Activated CD8-positive, alpha-beta memory T cell treated with anti-CD3 and anti-CD28 coated beads, Interleukin-2, amount 50 U/mL, for 4 hours (primary cell): ENCODE data around the gene DAO.

Experiments
- DNase-seq: peaks from one replicate; pipeline ENCODE4 v3.0.0-alpha.2; 2020

The DAO gene

GRCh38 chr12:108928695-108929094 is 48.8 kb downstream of the DAO start:
- DNase-seq: no peak

GRCh38 chr12:108930155-108930554 is 50.3 kb downstream of the DAO start:
- no peak for DNase-seq

- no peak for DNase-seq
Measured at GRCh38 chr12:108930756-108931155, 50.9 kb downstream of the DAO start.

GRCh38 chr12:108933949-108934348 is 54.1 kb downstream of the DAO start:
- DNase-seq: no peak

GRCh38 chr12:108935159-108935763 is 55.4 kb downstream of the DAO start:
- no peak for DNase-seq

GRCh38 chr12:108938247-108938924 is 58.5 kb downstream of the DAO start:
- no peak for DNase-seq

- no peak for DNase-seq
Measured at GRCh38 chr12:108939594-108939993, 59.7 kb downstream of the DAO start.

- no peak for DNase-seq
Measured at GRCh38 chr12:108940138-108940537, 60.2 kb downstream of the DAO start.

- no peak for DNase-seq
Measured at GRCh38 chr12:108947097-108947496, 67.2 kb downstream of the DAO start.

GRCh38 chr12:108948367-108948766 is 68.5 kb downstream of the DAO start:
- DNase-seq: no peak

- no peak for DNase-seq
Measured at GRCh38 chr12:108949976-108950375, 70.1 kb downstream of the DAO start.
